GM18520 (cell line): ENCODE measurements around the gene TBC1D17.

Experiments
- ATAC-seq: cut with Tn5 transposase; IDR thresholded peaks from one replicate; pipeline ENCODE4 v1.9.1; 2021; ENCODE audit not compliant: unreplicated experiment

TBC1D17 gene

DNA sequence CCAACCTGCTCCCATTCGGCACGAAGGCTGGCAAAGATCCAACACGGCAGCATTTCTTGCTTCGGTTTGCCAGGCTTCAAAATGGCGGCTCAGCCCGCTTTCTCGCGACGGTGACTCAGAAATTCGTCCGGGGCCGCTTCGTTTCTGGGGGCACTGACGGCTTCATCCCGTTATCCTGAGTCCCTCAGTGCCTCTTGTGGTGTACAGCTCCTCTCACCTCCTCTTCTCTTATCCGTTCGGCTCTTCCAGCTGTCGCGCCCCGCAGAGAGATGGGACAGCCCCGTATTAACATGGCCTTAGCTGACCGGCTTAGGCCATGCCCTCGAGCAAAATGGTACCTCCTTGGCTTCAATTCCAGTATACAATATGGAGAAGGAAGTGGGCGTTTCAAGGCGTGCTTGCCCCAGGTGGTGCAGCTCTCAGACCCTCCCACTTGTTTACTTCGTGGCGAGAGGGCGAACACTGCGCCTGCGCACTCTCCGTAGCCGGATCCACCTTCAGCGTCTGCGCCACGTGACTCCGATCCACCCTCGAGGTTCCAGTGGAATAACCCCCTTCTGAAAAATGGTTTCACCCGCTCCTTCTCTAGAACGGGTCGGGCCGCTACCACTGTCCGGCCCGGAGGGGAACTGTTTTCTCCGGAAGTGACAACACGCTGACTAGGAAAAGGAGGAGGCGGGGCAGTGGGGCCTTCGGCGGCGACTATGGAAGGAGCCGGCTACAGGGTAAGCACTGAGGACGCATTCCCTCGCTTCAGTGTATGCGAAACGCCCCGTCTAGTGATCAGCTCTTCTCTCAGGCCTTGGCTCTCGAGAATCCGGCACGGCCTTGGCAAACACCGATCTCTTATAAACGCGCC lies at the start of gene TBC1D17, which contains the start of gene AKT1S1:
Gene TBC1D17 (plus strand): TSS at position 683 of the 859 bp plus-strand sequence. CDS start 22 bp downstream, at position 705.
Gene AKT1S1 (minus strand): TSS at position 336 of the 859 bp plus-strand sequence. CDS start 4,060 bp downstream, outside the sequence.
- ATAC-seq: peak; percentile 63

- ATAC-seq: no peak
Observed at GRCh38 chr19:49829200-49829599, 48.3 kb upstream of the TBC1D17 start.

DNA sequence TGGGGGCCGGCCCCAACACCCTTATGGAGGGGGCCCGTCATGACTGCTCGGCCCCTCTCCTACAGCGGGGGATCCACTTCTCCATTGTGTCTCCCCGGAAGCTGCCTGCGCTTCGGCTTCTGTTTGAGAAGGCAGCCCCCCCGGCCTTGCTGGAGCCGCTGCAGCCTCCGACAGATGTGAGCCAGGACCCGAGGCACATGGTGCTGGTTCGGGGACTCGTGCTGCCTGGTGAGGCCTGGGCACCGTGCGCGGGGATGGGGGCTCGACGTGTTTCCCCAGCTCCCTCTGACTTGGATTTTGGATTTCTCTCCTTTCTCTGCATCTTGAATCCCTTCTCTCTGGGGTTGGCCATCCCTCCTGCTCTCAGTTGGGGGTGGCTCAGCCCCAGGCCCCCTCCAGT lies 47.8 kb upstream of the TBC1D17 start:
- no peak for ATAC-seq

GRCh38 chr19:49830766-49831165 lies 46.7 kb upstream of the TBC1D17 start:
- ATAC-seq: no peak

GRCh38 chr19:49831592-49831991 lies 45.9 kb upstream of the TBC1D17 start:
- no peak for ATAC-seq

DNA sequence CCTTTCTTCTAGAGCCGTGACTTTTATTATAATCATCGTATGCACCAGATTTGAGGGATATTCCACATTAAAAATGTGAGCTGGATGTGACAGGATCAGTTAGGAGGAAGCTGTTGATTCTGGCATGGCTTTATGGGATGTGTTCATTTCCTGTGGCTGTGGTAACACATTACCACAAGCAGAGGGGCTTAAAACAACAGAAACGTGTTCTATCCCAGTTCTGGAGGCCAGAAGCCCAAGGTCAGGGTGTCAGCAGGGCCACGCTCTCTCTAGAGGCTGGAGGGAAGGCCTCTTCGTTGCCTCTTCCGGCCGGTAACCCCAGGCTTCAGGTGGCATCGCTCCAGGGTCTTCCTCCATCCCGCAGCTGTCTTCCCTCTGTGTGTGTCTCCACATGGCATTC lies 44.9 kb upstream of the TBC1D17 start:
- ATAC-seq: no peak

- no peak for ATAC-seq
Observed at GRCh38 chr19:49833599-49833998, 43.9 kb upstream of the TBC1D17 start.

- ATAC-seq: no peak
Observed at GRCh38 chr19:49835562-49835961, 41.9 kb upstream of the TBC1D17 start.

DNA sequence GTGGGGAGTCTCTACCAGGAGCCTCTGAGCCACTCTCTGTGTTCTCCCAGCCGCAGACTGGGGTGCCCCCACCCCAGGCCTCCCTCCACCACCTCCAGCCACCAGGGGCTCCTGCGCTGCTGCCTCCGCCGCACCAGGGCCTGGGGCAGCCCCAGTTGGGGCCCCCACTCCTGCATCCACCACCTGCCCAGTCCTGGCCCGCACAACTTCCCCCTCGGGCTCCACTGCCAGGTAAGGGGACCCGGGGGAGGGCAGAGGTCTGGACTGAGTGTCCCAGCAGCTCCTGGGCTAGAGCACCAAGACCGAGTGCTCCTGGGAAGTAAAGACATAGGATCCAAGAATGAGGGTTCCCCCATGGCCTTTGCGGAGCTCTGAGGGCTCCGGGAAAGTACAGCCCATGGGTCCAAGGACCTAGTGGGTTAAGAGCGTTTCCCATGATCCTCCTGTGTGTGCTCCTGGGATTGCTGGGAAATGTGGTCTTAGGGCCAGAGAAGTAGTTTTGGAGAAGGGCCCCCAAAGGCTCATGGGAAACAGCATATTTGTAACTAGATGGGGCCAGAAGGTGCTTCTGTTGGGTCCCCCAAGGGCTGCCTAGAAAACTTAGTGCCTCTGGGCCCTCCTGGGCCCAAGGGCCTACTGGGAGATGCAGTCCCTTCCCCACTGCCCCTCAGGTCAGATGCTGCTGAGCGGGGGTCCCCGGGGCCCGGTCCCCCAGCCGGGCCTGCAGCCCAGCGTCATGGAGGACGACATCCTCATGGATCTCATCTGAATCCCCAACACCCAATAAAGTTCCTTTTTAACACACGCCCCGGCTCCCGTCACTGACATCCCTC lies 41.1 kb upstream of the TBC1D17 start:
- no peak for ATAC-seq

DNA sequence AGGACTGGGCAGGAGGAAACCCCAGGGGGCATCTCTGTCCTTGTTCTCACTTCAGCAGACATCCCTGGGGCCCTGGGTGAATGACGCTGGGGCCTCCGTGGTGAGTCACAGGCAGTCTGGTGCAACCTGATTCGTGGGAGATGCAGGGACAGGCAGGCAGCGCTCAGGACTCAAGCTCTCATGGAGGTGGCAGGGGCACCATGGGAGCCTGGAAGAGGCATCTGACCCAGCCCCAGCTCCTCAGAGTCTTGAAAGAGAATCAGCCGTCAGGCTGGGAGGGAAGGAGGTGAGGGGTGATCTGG lies 40.5 kb upstream of the TBC1D17 start:
- ATAC-seq: no peak

DNA sequence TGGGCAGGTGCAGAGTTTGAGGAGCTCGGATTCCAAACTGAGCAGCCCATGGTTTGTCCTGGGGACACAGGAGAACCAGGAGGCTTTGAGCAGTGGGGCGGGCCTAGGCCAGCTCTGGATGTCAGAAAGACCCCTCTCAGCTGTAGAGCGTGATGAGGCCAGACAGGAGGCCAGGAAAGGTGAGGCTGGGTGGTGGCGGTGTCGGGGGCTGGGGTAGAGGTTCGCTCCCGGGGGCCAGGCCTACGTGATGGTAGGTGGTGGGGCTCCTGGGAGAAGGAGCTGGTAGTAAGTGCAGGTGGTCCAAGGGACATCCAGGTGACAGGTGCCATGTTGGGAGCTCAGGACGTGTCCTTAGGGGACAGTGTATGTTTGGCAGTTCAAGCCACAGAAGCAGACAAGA lies 40.1 kb upstream of the TBC1D17 start:
- ATAC-seq: no peak

DNA sequence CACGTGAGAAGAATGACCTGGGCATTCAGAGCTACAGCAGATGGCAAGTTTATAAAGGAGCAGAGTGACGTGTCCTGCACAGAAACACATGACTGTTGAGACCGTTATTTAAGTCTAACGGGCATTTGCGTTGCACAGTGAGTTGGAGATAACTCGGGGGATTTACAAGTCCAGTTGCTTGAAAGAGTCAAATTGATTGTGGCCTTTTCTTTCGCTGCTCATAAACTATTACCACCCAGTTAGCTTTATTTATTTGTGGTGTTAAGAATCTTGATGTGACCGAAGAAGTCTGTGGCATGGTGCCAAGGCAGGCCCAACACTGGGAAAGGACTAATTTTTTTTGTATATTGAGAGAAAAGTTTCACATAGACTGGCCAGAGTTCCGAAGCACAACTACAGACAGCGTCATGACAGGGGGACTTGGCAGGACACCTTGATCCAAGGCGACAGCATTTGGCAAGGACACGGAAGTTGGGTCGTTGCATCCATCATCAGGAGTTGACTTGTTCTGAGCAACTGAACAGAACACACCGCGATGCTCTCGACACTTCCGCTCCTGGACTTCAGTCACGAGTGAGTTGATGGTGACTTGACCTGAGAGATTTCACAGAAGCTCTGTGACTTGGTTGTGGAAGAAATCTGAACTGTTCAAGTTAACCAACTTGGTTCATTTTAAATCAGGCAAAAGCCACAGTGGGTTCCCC lies 38.5 kb upstream of the TBC1D17 start:
- ATAC-seq: no peak

DNA sequence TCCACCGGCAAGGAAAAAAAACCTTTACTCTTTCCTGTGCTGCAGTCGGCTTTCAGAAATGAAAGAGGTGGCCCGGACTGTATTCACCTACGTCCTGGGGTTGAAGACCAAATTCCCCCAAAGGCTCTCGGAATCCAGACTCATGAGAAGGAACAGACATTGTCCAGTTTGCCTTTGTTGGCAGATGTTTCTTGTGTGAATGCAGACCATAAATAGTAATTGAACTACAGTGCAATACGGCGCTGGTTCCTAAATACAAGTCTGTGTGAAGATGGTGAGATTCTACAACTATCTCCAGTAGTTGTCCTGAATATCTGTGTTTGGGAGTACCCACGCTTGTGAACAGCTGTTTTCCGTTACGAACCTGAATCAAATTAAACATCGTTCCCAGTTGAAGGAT lies 37.8 kb upstream of the TBC1D17 start:
- no peak for ATAC-seq

GRCh38 chr19:49840321-49840720 lies 37.2 kb upstream of the TBC1D17 start:
- no peak for ATAC-seq

- no peak for ATAC-seq
Observed at GRCh38 chr19:49840736-49841249, 36.7 kb upstream of the TBC1D17 start.

- peak; percentile 52 for ATAC-seq
Observed at GRCh38 chr19:49843265-49843664, 34.2 kb upstream of the TBC1D17 start.

DNA sequence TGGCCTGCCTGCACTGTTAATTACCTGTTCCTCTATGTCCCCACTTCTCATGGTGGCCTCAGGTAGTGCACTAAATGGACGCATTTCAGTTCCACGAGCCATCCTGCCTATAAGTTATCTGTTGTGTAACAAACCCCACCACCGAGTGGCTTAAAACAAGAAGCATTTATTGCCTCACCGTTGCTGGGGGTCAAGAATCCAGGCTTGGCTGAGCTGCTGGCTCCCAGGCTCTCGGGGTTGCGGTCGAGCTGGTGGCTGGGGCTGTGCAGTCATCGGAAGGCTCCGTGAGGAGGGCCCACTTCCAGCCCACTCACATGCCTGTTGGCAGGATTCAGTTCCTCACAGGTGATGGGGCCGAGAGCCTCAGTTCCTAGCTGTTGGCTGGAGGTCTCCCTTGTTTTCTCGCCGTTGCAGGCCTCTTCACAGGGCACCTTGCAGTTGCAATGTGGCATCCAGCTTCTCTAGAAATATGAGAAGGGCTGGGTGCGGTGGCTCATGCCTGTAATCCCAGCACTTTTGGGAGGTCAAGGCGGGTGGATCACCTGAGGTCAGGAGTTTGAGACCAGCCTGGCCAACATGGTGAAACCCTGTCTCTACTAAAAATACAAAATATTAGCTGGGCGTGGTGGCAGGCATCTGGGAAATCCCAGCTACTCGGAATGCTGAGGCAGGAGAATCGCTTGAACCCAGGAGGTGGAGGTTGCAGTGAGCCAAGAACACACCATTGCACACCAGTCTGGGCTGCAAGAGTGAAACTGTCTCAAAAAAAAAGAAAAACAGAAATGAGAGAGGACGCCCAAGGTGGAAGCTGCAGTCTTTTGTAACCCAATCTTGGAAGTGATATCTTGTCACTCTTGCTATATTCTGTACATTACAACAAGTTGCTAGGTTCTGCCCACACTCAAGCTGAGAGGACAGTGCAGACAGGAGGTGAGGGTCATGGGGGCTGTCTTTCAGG lies 33.1 kb upstream of the TBC1D17 start:
- no peak for ATAC-seq

DNA sequence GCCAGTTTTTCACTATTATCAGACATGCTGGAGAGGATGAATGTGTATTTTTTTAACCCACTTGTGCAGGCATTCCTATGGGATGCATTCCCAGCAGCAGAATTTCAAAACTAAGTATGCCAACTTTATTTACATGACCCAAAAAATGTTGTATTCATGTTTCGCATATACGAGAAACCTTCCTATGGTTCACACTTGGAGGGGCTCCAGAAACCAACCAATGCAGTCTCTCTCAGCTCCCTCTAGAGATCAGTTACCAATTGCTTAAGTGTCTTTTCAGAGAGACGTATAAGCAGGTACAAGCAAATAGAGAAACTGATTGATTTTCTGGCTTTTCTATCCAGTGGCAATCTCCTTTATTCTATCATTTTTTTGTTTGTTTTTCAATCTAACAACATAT lies 32.1 kb upstream of the TBC1D17 start:
- no peak for ATAC-seq

DNA sequence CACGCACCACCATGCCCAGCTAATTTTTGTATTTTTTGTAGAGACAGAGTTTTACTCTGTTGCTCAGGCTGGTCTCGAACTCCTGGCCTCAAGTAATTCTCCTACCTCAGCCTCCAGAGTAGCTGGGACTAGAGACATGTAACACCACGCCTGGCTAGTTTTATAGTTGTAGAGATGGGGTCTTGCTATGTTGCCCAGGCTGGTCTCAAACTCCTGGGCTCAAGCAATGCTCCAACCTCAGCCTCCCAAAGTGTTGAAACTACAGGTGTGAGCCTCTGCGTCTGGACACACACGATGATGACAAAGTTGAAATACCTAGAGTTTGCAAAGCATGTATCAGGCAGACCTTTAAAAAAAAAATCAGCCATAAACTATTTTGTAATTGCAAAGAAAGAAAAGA lies 31.1 kb upstream of the TBC1D17 start:
- no peak for ATAC-seq
